Stimulated activated effector memory CD8-positive, alpha-beta T cell treated with anti-CD3 and anti-CD28 coated beads, Interleukin-12 subunit alpha, Interleukin-12 subunit beta, amount 100 ng/mL, for 72 hours (primary cell): ENCODE data around the gene EEF1AKMT3.

Source experiments
- ATAC-seq: fragments of 150-1000 bp; cut with Tn5 transposase; 2 replicates; pipeline ENCODE4 v1.10.0; 2021
- DNase-seq, 2 donors: peaks; one replicate each; pipeline ENCODE4 v3.0.0; 2021 to 2022; ENCODE audit warnings: low spot score in 2 of 2
- H3K27ac Mint-ChIP-seq: one replicate; pipeline ENCODE4 v1.8.0; 2022; ENCODE audit warnings: mild to moderate bottlenecking, mixed read lengths
- H3K36me3 Mint-ChIP-seq: one replicate; pipeline ENCODE4 v1.8.0; 2022; ENCODE audit warnings: mild to moderate bottlenecking, mixed read lengths
- H3K4me1 Mint-ChIP-seq: one replicate; pipeline ENCODE4 v1.8.0; 2022; ENCODE audit warnings: mixed read lengths
- H3K4me3 Mint-ChIP-seq: one replicate; pipeline ENCODE4 v1.8.0; 2022; ENCODE audit warnings: mild to moderate bottlenecking, mixed read lengths
- H3K9me3 Mint-ChIP-seq: one replicate; pipeline ENCODE4 v1.8.0; 2022; ENCODE audit warnings: mixed read lengths

EEF1AKMT3 gene

GRCh38 chr12:57753756-57754337, 18.6 kb upstream of the EEF1AKMT3 start:
- Mint-ChIP-seq H3K4me1 (peaks cover 71% of the 10 kb centered on the region), H3K4me3 (peak overlapping the region; percentile 75), H3K27ac (peak overlapping the region; percentile 96), H3K9me3 (no peaks in the 10 kb centered on the region), H3K36me3 (peaks cover 62% of the 10 kb centered on the region)
- DNase-seq: no peak
- ATAC-seq: no peak

GRCh38 chr12:57754411-57755193, 17.8 kb upstream of the EEF1AKMT3 start, which contains the start of gene MARCHF9:
Gene MARCHF9, plus strand, starts transcription at chr12:57755103. Its CDS starts 426 bp downstream, at chr12:57755529.
- H3K36me3 Mint-ChIP-seq: peaks cover 59% of the 10 kb centered on the region
- H3K4me3 Mint-ChIP-seq: peak within 1 kb of the TSS; percentile 75
- DNase-seq (peak; percentile 55 to 87), ATAC-seq (peak; percentile 57)
- peaks cover 74% of the 10 kb centered on the region for H3K4me1 Mint-ChIP-seq
- H3K9me3 Mint-ChIP-seq: no peaks in the 10 kb centered on the region
- peak within 1 kb of the TSS; percentile 84 for H3K27ac Mint-ChIP-seq

GRCh38 chr12:57755194-57755453, 17.3 kb upstream of the EEF1AKMT3 start:
- Mint-ChIP-seq H3K36me3 (peaks cover 57% of the 10 kb centered on the region), H3K4me1 (peaks cover 78% of the 10 kb centered on the region), H3K4me3 (peak overlapping the region; percentile 75), H3K9me3 (no peaks in the 10 kb centered on the region), H3K27ac (no peak overlapping the region)
- ATAC-seq (no peak), DNase-seq (no peak)

- no peaks in the 10 kb centered on the region for H3K9me3 Mint-ChIP-seq
- DNase-seq (peak in 1 of 2 donors; percentile 62), ATAC-seq (no peak)
- H3K36me3 Mint-ChIP-seq: peaks cover 52% of the 10 kb centered on the region
- H3K4me1 Mint-ChIP-seq: peaks cover 72% of the 10 kb centered on the region
- peak overlapping the region; percentile 84 for H3K27ac Mint-ChIP-seq
- H3K4me3 Mint-ChIP-seq: peak overlapping the region; percentile 75
These were observed 16.7 kb upstream of the EEF1AKMT3 start for GRCh38 chr12:57755454-57756372.

GRCh38 chr12:57756406-57757341, 15.7 kb upstream of the EEF1AKMT3 start:
- ATAC-seq: peak; percentile 52
- Mint-ChIP-seq H3K4me3 (peak overlapping the region; percentile 75), H3K36me3 (peaks cover 49% of the 10 kb centered on the region), H3K9me3 (no peaks in the 10 kb centered on the region), H3K27ac (peak overlapping the region; percentile 84), H3K4me1 (peaks cover 72% of the 10 kb centered on the region)
- DNase-seq: peak; percentile 60 to 80

GRCh38 chr12:57757771-57758170, 14.6 kb upstream of the EEF1AKMT3 start:
- no peak for ATAC-seq
- H3K4me1 Mint-ChIP-seq: peaks cover 65% of the 10 kb centered on the region
- H3K36me3 Mint-ChIP-seq: peaks cover 46% of the 10 kb centered on the region
- no peak overlapping the region for H3K27ac Mint-ChIP-seq
- DNase-seq: no peak
- no peaks in the 10 kb centered on the region for H3K9me3 Mint-ChIP-seq
- H3K4me3 Mint-ChIP-seq: no peak overlapping the region

GRCh38 chr12:57758552-57759359, 13.7 kb upstream of the EEF1AKMT3 start:
- peaks cover 47% of the 10 kb centered on the region for H3K36me3 Mint-ChIP-seq
- no peak for DNase-seq
- no peak for ATAC-seq
- H3K4me3 Mint-ChIP-seq: no peak overlapping the region
- no peaks in the 10 kb centered on the region for H3K9me3 Mint-ChIP-seq
- H3K4me1 Mint-ChIP-seq: peaks cover 64% of the 10 kb centered on the region
- peak overlapping the region; percentile 67 for H3K27ac Mint-ChIP-seq

- peaks cover 64% of the 10 kb centered on the region for H3K4me1 Mint-ChIP-seq
- H3K4me3 Mint-ChIP-seq: no peak overlapping the region
- H3K36me3 Mint-ChIP-seq: peaks cover 54% of the 10 kb centered on the region
- no peak overlapping the region for H3K27ac Mint-ChIP-seq
- DNase-seq (no peak), ATAC-seq (no peak)
- H3K9me3 Mint-ChIP-seq: no peaks in the 10 kb centered on the region
These were observed 12.9 kb upstream of the EEF1AKMT3 start for GRCh38 chr12:57759360-57759980.

GRCh38 chr12:57760347-57760982, 11.9 kb upstream of the EEF1AKMT3 start:
- DNase-seq: no peak
- Mint-ChIP-seq H3K4me3 (no peak overlapping the region), H3K36me3 (peaks cover 55% of the 10 kb centered on the region)

GRCh38 chr12:57761391-57761998, 10.9 kb upstream of the EEF1AKMT3 start:
- peak overlapping the region; percentile 45 for H3K27ac Mint-ChIP-seq
- no peak for DNase-seq
- no peak overlapping the region for H3K4me3 Mint-ChIP-seq
- no peak for ATAC-seq
- peaks cover 70% of the 10 kb centered on the region for H3K4me1 Mint-ChIP-seq
- peaks cover 53% of the 10 kb centered on the region for H3K36me3 Mint-ChIP-seq
- H3K9me3 Mint-ChIP-seq: no peaks in the 10 kb centered on the region

More at GRCh38 chr12:57760347-57760982, 11.9 kb upstream of the EEF1AKMT3 start:
- Mint-ChIP-seq H3K4me1 (peaks cover 70% of the 10 kb centered on the region), H3K27ac (no peak overlapping the region), H3K9me3 (no peaks in the 10 kb centered on the region)
- ATAC-seq: no peak

- no peak overlapping the region for H3K27ac Mint-ChIP-seq
- peaks cover 73% of the 10 kb centered on the region for H3K4me1 Mint-ChIP-seq
- no peak for DNase-seq
- no peak overlapping the region for H3K4me3 Mint-ChIP-seq
- peaks cover 44% of the 10 kb centered on the region for H3K36me3 Mint-ChIP-seq
- no peak for ATAC-seq
- no peaks in the 10 kb centered on the region for H3K9me3 Mint-ChIP-seq
These were observed 10.0 kb upstream of the EEF1AKMT3 start for GRCh38 chr12:57762463-57762862.

- Mint-ChIP-seq H3K36me3 (peaks cover 44% of the 10 kb centered on the region), H3K27ac (peak overlapping the region; percentile 91), H3K9me3 (no peaks in the 10 kb centered on the region), H3K4me3 (peak overlapping the region; percentile 95), H3K4me1 (peaks cover 66% of the 10 kb centered on the region)
- DNase-seq (no peak), ATAC-seq (no peak)
These were observed 8.3 kb upstream of the EEF1AKMT3 start for GRCh38 chr12:57763881-57764661.
